GM04504 (cell line): ENCODE results near the gene RIN3.

Source experiments
- DNase-seq: peaks from one replicate; pipeline ENCODE4 v3.0.0-alpha.2; 2012; ENCODE audit warnings: low read depth

Gene RIN3

GRCh38 chr14:92714739-92715307 lies 201.2 kb downstream of the RIN3 start:
- peak; percentile 35 for DNase-seq

DNA sequence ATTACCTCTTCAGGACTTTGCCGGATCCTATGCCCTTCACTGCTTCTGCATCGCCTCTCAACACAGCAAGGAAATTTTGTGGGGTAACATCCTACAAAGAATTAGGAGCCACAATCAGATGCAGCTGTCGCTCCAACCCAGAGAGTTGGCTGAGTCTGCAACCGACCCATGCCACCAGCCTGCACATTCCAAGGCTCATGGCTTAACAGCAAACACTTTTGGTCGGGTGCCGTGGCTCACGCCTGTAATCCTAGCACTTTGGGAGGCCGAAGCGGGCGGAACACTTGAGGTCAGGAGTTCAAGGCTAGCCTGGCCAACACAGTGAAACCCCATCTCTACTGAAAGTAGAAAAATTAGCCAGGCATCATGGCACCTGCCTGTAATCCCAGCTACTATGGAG lies 202.6 kb downstream of the RIN3 start:
- DNase-seq, result no peak

- DNase-seq, result no peak
Observed at GRCh38 chr14:92717571-92718042, 204.0 kb downstream of the RIN3 start.

GRCh38 chr14:92718664-92719063 lies 205.1 kb downstream of the RIN3 start:
- DNase-seq, result no peak

GRCh38 chr14:92719421-92719820 lies 205.8 kb downstream of the RIN3 start:
- no peak for DNase-seq

- DNase-seq, result peak; percentile 25
Observed at GRCh38 chr14:92719890-92720323, 206.3 kb downstream of the RIN3 start.

- DNase-seq, result no peak
Observed at GRCh38 chr14:92724516-92725340, 211.1 kb downstream of the RIN3 start.

- peak; percentile 18 for DNase-seq
Observed at GRCh38 chr14:92726135-92726932, 212.8 kb downstream of the RIN3 start.

DNA sequence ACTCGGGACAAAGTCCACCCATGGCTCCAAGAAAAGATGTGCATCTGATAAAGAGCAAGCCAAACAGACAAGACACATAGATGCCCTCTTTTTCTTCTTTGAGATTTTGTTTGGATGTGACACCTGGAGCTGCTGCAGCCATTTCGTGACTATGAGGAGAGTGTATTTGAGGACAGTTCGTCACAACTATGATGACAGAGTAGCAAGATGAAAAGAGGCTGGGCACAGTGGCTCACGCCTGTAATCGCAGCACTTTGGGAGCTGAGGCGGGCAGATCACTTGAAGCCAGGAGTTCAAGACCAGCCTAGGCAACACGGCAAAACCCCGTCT lies 213.3 kb downstream of the RIN3 start:
- DNase-seq, result no peak

GRCh38 chr14:92728759-92729364 lies 215.3 kb downstream of the RIN3 start:
- DNase-seq, result no peak

- no peak for DNase-seq
Observed at GRCh38 chr14:92729634-92730358, 216.2 kb downstream of the RIN3 start.

DNA sequence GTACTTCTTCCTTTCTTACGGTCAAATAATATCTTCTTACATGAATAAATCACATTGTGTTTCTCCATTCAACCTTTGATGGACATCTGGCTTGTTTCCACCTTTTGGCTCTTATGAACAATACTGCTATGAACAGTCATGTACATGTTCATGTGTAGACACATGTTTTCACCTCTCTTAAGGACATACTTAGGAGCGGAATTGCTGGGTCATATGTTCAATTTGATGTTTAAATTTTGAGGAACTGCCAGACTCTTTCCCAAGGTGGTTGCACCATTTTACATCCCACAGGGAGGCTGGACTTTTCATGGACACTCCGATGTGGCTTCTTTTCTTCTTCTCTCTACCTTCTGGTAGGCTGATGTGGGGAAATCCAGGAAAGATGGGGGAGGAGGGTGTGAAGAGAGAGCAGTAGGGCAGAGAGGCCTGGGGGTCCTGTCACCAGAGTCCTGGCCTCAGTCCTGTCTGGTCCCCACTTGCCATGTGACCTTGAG lies 218.1 kb downstream of the RIN3 start:
- DNase-seq, result no peak

DNA sequence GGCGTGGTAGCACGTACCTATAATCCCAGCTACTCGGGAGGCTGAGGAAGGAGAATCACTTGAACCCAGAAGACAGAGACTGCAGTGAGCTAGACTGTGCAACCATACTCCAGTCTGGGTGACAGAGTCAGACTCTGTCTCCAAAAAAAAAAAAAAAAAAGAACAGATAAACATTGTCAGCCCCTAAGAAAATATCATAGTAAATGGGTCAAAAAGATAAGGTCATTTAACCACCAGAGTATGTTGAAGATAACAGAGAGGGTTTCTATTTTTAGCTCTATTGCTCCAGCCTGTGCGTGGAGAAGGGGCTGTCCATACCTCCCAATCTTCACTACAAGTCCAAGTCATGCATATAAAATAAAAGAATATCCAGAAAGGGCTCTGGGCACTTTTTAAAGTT lies 219.4 kb downstream of the RIN3 start:
- no peak for DNase-seq

DNA sequence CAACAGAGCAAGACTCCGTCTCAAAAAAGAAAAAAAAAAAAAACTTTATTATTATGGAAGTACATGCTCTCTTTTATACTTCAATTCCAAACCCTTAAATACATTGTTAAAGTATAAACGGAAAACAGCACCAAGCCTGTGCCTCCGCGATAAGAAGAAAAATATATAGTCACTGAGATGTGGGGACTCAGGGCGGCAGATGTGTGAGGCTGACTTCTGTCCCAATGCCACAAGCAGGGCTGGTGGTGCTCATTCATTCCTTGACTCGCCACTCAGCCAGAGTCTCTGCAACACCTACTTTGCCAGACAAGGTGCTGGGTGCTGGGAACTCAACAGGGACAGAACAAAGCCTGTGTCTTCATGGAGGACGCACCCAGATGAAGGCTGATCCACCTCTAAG lies 221.0 kb downstream of the RIN3 start:
- no peak for DNase-seq

DNA sequence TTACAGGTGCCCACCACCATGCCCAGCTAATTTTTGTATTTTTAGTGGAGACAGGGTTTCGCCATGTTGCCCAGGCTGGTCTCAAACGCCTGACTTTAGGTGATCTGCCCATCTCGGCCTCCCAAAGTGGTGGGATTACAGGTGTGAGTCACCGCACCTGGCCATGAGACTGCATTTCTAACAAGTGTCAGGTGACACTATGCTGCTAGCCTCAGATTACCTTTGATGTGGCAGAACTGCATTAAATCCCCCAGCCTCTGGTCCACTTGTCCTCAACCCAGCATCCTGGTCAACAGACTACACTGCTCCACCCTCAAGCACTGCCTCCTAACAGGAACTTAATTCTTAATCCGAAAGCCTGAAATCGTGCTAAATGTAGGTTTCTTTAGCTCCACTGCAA lies 221.8 kb downstream of the RIN3 start:
- no peak for DNase-seq

DNA sequence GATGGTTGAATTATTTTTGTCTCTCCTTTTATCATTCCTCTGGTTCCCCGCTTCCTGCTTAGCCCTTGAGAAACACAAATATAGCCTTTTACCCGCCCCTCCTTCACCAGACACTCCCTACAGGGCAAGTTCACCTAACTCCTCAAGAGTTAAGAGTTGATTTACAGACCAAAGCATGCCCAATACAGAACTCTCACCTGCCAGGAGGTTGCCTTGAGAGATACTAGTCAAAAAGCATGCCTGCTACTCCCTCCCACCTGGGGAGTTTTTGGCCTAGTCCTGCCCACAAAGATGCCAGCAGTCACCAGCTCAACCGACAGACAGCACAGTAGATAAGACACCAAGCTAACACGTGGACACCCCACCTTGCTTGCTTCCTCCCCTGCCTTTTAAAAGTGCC lies 223.6 kb downstream of the RIN3 start:
- DNase-seq, result no peak

DNA sequence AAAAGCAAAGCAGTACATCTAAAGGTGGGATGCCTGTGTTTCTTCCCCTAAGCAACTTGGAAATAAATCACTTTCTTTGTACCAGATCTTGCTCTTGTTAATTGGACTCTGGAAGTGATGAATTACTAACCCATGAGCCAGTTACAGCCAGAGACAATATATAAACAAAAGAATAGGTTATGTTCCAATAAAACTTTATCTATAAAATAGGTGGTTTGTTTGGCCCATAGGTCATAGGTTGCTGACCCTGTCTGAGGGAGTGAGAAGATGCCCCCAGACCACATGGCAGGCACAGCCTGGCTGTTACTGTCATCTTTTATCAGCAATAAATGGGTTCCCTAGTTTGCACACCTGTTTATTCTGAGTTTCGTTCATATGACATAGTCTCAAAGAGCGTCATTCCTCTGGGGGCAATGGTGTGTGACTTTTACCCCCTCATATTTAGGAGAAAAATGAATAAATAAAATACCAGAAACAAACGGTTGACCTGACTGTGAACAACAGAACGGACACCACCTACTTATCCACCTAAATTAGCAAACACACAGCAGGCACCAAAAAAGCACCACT lies 224.1 kb downstream of the RIN3 start:
- DNase-seq, result no peak
